DND-41 (cell line): ENCODE data around the gene TCP11L1.

Experiments used
- CTCF ChIP-seq: IDR thresholded peaks from 2 replicates; pipeline ENCODE4 v1.5.1; 2012; ENCODE audit warnings: borderline replicate concordance, low read length, moderate library complexity, mild to moderate bottlenecking; ENCODE audit not compliant: poor library complexity, severe bottlenecking; ENCODE audit errors: extremely low read depth
- EZH2 ChIP-seq: IDR thresholded peaks from 3 replicates; pipeline ENCODE4 v1.6.1; 2012; ENCODE audit warnings: borderline replicate concordance, low read depth, mild to moderate bottlenecking, moderate library complexity, low read length, inconsistent platforms; ENCODE audit not compliant: severe bottlenecking

DNA sequence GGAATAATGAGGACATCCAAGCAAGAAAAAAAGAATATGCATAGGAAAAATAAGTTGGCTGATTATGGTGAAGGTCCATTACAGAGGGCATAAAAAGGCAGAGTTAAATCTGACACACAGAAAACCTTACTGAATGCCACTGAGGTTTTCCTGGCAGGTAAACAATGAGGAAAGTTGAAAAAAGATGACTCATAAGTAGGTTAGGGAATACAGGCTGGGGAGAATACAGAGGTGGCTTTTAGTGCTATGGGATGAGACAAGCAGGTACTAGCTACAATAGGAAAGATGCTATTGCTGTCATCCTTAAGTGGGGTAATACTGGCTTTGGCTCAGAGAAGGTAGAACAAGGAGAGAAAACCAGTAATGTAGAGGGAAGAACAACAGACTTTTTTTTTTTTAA lies 77.2 kb downstream of the TCP11L1 start:
- TF ChIP-seq CTCF (no peak), EZH2 (no peak)
